ENCODE data around the gene PCBP4.

DNA sequence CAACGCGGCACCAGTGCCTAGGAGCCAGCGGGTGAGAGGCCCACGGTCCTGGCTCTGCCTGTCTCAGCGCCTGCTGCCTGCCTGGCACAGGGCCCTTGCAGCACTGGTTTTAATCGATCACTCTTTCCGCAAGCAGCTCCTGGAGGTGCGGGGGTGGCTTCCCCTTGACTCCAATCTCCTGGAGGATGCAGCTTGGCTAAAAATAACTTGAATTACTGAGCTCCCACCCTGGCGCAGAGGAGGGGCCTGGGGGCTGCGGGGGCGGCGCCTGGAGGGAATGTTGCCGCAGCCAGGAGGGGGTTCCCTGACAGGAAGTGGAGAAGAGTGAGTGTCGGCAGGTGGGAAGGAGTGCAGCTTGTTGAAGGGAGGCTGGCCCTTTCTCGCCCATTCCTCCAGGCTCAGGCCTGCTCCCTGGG, 38.3 kb upstream of the PCBP4 start:
- TF ChIP-seq POLR2A (IDR thresholded peaks at IDR 0.05), result no peak
- TF ChIP-seq, protein P1, sequence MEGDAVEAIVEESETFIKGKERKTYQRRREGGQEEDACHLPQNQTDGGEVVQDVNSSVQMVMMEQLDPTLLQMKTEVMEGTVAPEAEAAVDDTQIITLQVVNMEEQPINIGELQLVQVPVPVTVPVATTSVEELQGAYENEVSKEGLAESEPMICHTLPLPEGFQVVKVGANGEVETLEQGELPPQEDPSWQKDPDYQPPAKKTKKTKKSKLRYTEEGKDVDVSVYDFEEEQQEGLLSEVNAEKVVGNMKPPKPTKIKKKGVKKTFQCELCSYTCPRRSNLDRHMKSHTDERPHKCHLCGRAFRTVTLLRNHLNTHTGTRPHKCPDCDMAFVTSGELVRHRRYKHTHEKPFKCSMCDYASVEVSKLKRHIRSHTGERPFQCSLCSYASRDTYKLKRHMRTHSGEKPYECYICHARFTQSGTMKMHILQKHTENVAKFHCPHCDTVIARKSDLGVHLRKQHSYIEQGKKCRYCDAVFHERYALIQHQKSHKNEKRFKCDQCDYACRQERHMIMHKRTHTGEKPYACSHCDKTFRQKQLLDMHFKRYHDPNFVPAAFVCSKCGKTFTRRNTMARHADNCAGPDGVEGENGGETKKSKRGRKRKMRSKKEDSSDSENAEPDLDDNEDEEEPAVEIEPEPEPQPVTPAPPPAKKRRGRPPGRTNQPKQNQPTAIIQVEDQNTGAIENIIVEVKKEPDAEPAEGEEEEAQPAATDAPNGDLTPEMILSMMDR (IDR thresholded peaks at IDR 0.05 in 4 of 5, conservative IDR thresholded peaks at IDR 0.05 in 1 of 5), result no peak

All from gastrocnemius medialis (tissue), 4 donors.